NOMO-1 treated with dmso at 0.1 percent for 144 hours (cell line): ENCODE results near the gene HMCN2.
"Not testable (repeated sequence)": the region's sequence is repeated elsewhere in the genome, so short reads cannot be mapped to it uniquely, and the experiment has no call there.

Experiments used
- DNase-seq: peaks from one replicate; lab custom pipeline; 2025; ENCODE audit not compliant: unreplicated experiment; lab: John Stamatoyannopoulos, UW

The HMCN2 gene

GRCh38 chr9:130327781-130328348, 62.3 kb downstream of the HMCN2 start:
- no peak for DNase-seq

DNA sequence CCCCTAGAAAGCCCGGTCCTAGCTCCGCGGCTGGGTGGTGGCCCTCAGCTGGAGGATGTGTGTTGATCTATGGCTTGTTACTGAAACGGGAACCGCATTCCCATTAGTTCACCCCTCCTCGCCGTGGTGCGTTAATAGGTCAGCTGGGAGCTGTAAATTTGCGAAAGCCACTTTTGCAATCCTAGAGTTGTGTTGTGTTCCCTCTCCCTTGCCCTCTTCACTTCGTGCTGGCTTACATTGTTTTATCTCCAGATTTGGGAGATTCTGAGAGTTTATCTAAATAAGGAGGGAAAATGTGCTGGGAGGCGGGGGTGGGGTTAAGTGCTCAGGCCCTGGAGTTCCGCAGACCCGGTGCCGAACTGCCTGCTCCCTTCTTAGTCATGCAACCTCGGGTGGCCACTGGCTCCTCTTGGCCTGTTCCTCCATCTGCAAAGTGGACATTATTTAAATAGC, 62.8 kb downstream of the HMCN2 start:
- DNase-seq: no peak

- DNase-seq: no peak
Observed at GRCh38 chr9:130329061-130329460, 63.5 kb downstream of the HMCN2 start.

DNA sequence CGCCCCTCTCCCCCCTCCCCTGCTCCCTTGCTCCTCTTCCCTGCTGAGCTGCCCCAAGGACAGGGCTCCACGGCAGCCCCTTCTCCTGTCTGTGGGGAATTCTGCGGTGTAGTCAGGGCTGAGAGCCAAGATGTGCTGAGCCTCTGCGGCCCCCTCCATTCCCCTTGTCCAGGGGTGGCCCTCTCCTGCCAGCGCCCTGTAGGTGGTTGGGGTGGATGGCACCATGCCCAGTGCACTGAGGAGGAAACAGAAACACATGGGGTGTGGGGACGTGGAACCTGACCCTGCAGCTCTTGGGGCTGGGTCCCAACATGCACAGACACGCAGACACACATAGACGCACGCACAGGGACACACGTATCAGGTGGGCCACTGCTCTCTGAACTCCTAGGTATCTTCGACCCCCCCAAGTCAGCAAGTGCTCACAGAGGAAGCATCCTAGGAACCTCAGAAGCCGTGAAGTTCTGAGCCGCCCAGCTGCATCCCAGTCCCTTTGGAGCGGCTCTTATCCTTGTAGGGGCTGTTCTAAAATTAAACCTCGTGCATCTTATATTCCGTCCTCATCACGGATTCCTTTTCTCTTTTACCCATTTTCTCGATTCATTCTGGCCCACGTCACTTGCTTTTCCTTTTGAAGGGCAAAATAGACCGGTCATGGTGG, 64.8 kb downstream of the HMCN2 start:
- DNase-seq: no peak

- DNase-seq: no peak
Observed at GRCh38 chr9:130331061-130331460, 65.5 kb downstream of the HMCN2 start.

DNA sequence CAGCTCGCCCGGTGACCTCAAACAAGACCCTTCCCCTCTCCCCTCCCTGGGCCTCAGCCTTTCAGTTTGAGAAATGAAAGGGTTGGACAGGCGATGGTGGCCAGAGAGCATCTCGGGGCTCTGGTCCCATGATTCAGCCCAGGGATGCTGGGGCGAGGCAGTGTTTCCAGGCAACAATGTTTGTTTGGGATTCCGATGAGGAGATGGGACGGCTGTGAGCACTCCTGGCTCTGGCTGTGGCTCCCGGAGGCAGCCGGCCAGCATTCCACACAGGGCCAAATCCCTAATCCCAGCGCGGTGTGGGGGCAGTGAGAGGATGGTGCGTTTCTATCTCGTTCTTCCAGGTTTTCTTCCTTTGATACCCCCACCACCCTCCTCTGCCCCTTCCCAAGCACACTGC, 66.0 kb downstream of the HMCN2 start:
- no peak for DNase-seq

DNA sequence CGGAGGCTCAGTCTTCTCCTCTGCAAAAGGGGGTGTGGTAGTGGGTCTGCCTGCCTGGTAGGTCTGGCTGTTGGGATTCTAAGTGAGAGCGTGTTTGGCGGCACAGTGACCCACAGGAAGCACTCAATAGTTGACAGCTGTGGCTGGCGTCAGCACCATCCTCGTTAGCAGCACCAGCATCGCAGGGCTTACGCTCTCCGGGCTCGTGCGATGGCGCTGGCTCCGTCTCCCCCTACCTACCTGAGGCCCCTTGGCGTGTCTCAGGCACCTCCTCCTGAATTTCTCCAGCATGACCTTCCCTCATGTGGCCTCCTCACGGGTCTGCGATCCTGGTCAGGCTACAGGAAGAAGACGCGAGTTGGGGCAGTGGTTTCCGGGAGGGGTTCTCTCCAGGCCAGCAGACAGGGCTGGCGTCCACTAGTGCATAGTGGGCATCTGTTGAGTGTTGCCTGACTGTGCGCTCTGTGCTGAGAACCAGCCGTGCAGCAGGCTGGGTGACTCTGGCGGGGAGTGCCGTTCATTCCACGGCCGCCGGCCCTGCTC, 66.9 kb downstream of the HMCN2 start:
- no peak for DNase-seq

- no peak for DNase-seq
Observed at GRCh38 chr9:130333041-130333711, 67.6 kb downstream of the HMCN2 start.

- DNase-seq: no peak
Observed at GRCh38 chr9:130333712-130334062, 68.1 kb downstream of the HMCN2 start.

DNA sequence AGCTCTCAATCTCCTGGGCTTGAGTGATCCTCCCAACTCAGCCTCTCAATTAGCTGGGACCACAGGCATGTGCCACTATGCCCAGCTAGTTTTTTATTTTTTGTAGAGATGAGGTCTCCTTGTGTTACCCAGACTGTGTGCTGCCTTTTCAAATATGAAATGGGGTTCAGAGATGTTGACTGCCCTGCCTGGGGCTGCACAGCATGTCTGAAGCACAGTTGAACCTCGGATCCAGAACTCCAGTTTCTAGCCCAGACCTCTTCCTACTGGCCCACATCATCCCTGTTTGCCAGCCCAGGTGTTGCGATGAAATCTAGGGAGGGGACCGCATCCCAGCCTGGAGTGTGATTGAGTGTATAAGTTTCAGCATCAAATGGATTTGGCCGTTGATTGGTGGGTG, 69.4 kb downstream of the HMCN2 start:
- no peak for DNase-seq

DNA sequence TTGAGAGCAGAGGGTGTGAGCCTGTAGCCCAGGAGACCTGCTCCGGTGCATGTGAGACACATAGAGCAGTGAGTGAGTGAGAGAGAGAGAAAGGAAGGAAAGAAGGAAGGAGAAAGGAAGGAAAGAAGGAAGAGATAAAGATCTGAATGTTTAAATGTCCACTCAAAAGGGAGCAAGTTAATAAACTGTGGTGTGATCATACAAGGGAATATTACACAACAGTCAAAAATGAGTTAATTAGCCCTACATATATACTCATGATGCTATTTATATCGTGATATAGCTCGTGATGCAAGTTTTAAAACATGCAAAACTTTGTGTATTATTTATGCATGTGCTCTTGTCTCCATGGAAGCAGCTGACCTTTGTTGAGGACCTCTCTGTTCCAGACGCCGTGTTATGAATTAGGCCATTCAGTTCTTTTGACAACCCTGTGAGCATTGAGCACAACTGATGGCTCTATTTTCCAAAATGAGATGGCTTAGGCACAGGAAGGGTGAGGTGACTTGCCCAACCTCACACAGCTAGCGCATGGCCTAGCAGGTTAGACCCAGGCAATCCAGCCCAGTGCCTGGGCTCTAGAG, 70.6 kb downstream of the HMCN2 start:
- DNase-seq: no peak

DNA sequence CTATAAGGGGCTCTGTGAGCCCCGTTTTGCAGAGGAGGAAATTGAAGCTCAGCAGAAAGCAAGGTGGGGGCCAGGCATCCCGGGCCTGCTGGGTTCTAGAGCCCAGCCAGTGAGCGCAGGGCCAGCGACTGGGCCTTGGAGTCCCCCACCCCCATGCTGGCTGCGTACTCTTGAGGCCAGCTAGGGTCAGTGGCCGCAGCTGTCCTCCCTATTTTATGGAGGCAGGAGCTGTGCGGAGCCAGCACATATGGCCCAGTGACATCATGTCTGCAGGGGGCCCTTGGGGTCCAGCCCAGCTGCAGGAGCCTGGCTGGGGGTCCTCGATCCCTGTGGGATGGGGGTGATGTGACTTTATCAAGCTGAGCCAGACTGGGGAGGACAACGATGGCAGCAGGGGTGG, 71.3 kb downstream of the HMCN2 start:
- no peak for DNase-seq

GRCh38 chr9:130337318-130337717, 71.8 kb downstream of the HMCN2 start:
- DNase-seq: no peak

DNA sequence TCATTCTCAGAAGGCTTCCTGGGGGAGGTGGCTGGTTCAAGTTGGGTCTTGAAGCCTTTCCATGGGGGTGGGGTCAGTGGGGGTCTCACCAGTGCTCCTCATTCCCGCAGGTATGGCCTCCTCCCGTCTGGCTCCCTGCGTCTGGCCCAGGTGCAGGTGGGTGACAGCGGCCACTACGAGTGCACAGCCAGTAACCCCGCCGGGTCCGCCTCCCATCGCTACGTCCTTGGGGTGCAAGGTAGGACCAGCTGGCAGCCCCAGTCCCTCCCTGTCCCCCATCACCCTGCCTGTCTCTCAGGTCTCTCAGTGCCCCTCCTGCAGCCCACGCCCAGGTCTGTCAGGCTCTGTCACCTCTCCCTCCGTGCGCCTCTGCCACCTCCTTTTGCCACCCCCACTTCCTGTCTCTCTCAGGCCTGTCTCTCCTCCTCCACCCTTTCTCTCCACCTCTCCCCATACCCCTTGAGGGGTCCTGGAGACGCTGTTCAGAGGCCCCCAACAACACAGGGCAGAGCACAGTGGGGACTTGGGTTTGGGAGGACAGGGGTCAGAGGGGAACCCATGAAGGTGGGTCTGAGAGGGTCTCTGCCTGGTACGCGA, 72.3 kb downstream of the HMCN2 start:
- DNase-seq: no peak

- not testable (repeated sequence) for DNase-seq
Observed at GRCh38 chr9:130338891-130339290, 73.3 kb downstream of the HMCN2 start.

DNA sequence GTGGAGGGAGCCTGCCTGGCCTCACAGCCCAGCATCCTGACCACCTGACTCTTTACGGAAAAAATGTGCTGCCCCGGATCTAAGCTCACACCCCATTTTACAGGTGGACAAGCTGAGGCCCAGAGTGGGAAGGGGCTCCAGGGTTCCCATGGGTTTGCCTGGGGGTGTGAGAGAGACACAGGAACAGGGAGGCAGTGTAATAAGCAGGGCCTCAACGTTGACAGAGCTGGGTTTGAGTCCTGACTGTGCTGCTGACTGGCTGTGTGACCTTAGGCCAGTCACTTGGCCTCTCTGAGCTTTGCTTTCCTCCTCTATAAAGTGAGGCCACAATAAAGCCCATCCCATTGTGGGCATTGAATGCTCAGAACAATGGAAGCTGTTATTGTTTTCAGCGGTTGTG, 73.7 kb downstream of the HMCN2 start:
- DNase-seq: no peak

GRCh38 chr9:130340011-130340410, 74.5 kb downstream of the HMCN2 start:
- no peak for DNase-seq

DNA sequence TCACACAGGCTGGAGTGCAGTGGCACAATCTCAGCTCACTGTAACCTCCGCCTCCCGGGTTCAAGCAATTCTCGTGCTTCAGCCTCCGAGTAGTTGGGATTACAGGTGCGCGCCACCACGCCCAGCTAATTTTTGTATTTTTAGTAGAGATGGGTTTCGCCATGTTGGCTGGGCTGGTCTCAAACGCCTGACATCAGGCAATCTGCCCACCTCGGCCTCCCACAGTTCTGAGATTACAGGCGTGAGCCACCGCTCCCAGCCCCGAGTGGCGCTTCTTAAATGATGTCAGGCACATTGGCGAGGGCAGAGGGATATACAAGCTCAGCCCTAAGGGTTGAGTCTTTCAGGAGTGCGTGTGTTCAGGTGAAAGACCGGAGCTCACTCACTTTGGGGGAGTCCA, 75.0 kb downstream of the HMCN2 start:
- DNase-seq: not testable (repeated sequence)

DNA sequence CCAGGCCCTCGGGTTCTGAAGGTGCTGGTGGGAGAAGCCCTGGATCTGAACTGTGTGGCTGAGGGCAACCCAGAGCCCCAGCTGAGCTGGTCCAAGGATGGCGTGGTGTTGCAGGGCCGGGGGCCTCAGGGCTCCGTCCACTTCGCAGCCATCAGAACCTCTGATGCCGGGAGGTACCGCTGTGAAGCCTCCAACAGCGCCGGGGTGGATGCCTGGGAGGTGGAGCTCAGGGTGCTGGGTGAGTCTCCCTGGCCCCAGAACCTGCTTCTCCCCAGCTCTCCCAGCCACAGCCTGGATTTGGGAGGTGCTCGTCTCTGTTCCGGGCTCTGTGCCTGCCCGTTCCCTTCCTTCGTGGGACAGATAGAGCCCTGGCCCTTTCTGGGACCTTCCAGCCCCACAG, 75.6 kb downstream of the HMCN2 start:
- no peak for DNase-seq

DNA sequence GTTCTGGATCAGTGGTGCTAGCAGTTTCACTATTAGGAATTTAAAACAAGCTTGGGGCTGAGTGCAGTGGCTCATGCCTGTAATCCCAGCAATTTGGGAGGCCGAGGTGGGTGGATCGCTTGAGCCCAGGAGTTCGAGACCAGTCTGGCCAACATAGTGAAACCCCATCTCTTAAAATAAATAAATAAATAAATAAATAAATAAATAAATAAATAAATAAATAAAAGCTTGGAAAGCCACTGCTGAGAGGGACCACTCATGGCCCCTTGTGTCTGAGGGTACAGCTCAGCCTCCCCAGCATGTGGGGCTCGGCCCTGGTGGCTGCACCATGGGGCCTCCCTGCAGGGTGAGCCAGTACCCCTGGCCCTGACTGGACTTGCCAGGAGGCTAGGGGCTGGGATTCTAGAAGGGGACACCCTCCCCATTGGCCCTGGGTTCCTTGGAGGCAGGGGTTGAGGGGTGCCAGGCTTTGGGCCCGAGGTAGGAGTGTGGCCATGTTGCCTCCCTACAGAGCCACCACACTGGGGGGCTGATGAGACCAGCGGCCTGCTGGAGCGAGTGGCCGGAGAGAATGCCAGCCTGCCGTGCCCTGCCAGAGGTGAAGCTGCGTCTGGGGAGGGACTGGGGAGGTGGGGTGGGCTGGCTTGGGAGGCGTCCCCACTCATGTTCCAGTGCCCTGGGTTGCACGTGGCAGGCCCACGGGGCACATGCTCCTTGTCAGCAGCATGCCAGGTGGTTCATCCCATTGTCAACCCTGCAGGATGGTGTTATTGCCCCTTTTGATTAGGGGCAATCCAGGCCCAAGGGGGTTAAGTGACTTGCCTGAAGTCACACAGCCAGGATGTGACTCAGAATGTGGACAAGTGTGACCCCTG, 76.5 kb downstream of the HMCN2 start:
- DNase-seq: no peak

GRCh38 chr9:130342714-130343085, 77.1 kb downstream of the HMCN2 start:
- no peak for DNase-seq
